GM12878 (cell line): ENCODE data around the gene MAPKAP1.

Experiments
- CHD4 ChIP-seq: fragments of 200-600 bp; sonication (generic); IDR thresholded peaks from 2 replicates; pipeline ENCODE4 v1.6.1; 2016; ENCODE audit warnings: mild to moderate bottlenecking
- FOXM1 ChIP-seq: IDR thresholded peaks from 2 replicates; pipeline ENCODE4 v1.6.1; 2012; ENCODE audit warnings: low read depth, mild to moderate bottlenecking, inconsistent platforms, low read length, moderate library complexity
- JUNB ChIP-seq: IDR thresholded peaks from 2 replicates; pipeline ENCODE4 v1.6.1; 2016; ENCODE audit warnings: antibody characterized with exemption, mild to moderate bottlenecking
- KDM1A ChIP-seq: fragments of 200-600 bp; sonication (generic); IDR thresholded peaks from 2 replicates; pipeline ENCODE4 v1.6.1; 2016; ENCODE audit warnings: borderline replicate concordance
- MEF2B ChIP-seq: fragments of 450-650 bp; IDR thresholded peaks from 2 replicates; pipeline ENCODE4 v1.6.1; 2018; ENCODE audit warnings: mild to moderate bottlenecking, moderate library complexity; ENCODE audit not compliant: partially characterized antibody, poor library complexity, severe bottlenecking
- PKNOX1 ChIP-seq: fragments of 450-650 bp; IDR thresholded peaks from 2 replicates; pipeline ENCODE4 v1.6.1; 2016; ENCODE audit warnings: mild to moderate bottlenecking
- POLR2A ChIP-seq: IDR thresholded peaks from 2 replicates; pipeline ENCODE4 v1.6.1; 2011; ENCODE audit warnings: low read depth, mild to moderate bottlenecking, low read length
- YBX1 ChIP-seq: fragments of 450-650 bp; IDR thresholded peaks from 2 replicates; pipeline ENCODE4 v1.6.1; 2016; ENCODE audit warnings: antibody characterized with exemption
- TF ChIP-seq, protein P1 (sequence below): IDR thresholded peaks from 2 replicates; pipeline ENCODE4 v1.6.1; 2012; ENCODE audit warnings: mild to moderate bottlenecking, low read depth, low read length
- TF ChIP-seq, protein P2 (sequence below), 3 experiments: IDR thresholded peaks in 2 of 3; conservative IDR thresholded peaks in 1 of 3; 2 replicates each; pipeline ENCODE4 v1.5.1; 2011; ENCODE audit warnings: low read depth in 3 of 3, low read length in 3 of 3, mild to moderate bottlenecking in 3 of 3, control low read depth in 2 of 3, moderate library complexity in 2 of 3, inconsistent platforms in 1 of 3, mixed read lengths in 1 of 3; ENCODE audit not compliant: control insufficient read depth in 2 of 3, insufficient read depth in 1 of 3; ENCODE audit errors: extremely low read depth in 1 of 3
- TF ChIP-seq, protein P3 (sequence below): IDR thresholded peaks from 2 replicates; pipeline ENCODE4 v1.6.1; 2011; ENCODE audit warnings: low read depth, low read length, improper control_type of control experiment, borderline replicate concordance

DNA sequence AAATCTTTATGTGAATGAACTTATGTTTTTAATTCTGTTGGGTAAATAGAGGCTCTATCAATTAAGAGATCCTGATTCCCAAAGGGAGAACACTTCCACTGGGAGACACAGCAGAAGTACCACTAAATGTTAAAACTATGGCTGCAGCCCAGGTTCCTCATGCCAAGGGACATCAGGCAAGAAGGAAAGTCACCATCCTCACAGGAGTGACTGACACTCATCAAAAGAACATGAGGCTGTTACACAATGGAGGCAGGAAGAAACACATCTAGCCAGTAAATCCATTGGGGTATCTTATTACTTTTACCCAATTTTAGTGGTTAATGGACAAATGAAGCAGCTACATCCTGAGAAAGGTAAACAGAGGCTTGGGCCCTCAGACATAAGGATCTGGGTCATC, 94.4 kb downstream of the MAPKAP1 start:
- TF ChIP-seq POLR2A (no peak), FOXM1 (no peak), JUNB (no peak), MEF2B (no peak), CHD4 (no peak), YBX1 (no peak), PKNOX1 (no peak), KDM1A (no peak)
- TF ChIP-seq, protein P1, sequence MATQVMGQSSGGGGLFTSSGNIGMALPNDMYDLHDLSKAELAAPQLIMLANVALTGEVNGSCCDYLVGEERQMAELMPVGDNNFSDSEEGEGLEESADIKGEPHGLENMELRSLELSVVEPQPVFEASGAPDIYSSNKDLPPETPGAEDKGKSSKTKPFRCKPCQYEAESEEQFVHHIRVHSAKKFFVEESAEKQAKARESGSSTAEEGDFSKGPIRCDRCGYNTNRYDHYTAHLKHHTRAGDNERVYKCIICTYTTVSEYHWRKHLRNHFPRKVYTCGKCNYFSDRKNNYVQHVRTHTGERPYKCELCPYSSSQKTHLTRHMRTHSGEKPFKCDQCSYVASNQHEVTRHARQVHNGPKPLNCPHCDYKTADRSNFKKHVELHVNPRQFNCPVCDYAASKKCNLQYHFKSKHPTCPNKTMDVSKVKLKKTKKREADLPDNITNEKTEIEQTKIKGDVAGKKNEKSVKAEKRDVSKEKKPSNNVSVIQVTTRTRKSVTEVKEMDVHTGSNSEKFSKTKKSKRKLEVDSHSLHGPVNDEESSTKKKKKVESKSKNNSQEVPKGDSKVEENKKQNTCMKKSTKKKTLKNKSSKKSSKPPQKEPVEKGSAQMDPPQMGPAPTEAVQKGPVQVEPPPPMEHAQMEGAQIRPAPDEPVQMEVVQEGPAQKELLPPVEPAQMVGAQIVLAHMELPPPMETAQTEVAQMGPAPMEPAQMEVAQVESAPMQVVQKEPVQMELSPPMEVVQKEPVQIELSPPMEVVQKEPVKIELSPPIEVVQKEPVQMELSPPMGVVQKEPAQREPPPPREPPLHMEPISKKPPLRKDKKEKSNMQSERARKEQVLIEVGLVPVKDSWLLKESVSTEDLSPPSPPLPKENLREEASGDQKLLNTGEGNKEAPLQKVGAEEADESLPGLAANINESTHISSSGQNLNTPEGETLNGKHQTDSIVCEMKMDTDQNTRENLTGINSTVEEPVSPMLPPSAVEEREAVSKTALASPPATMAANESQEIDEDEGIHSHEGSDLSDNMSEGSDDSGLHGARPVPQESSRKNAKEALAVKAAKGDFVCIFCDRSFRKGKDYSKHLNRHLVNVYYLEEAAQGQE = no peak
- TF ChIP-seq, protein P2, sequence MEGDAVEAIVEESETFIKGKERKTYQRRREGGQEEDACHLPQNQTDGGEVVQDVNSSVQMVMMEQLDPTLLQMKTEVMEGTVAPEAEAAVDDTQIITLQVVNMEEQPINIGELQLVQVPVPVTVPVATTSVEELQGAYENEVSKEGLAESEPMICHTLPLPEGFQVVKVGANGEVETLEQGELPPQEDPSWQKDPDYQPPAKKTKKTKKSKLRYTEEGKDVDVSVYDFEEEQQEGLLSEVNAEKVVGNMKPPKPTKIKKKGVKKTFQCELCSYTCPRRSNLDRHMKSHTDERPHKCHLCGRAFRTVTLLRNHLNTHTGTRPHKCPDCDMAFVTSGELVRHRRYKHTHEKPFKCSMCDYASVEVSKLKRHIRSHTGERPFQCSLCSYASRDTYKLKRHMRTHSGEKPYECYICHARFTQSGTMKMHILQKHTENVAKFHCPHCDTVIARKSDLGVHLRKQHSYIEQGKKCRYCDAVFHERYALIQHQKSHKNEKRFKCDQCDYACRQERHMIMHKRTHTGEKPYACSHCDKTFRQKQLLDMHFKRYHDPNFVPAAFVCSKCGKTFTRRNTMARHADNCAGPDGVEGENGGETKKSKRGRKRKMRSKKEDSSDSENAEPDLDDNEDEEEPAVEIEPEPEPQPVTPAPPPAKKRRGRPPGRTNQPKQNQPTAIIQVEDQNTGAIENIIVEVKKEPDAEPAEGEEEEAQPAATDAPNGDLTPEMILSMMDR (IDR thresholded peaks at IDR 0.05 in 2 of 3, conservative IDR thresholded peaks at IDR 0.05 in 1 of 3; ENCODE audit: control insufficient read depth in 2 of 3, extremely low read depth in 1 of 3, insufficient read depth in 1 of 3, low read depth in 3 of 3, low read length in 3 of 3) = no peak
- TF ChIP-seq, protein P3, sequence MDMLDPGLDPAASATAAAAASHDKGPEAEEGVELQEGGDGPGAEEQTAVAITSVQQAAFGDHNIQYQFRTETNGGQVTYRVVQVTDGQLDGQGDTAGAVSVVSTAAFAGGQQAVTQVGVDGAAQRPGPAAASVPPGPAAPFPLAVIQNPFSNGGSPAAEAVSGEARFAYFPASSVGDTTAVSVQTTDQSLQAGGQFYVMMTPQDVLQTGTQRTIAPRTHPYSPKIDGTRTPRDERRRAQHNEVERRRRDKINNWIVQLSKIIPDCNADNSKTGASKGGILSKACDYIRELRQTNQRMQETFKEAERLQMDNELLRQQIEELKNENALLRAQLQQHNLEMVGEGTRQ = no peak
